PC-3 (cell line): ENCODE data around the gene SRSF10. TPM values are rescaled to one million over a fixed set of nuclear protein-coding genes. Genes with fewer than 3 reads are reported as not detected.

Experiments
- ATAC-seq: fragments of 200-7000 bp; cut with Tn5 transposase; 2 replicates; pipeline ENCODE4 v1.9.1; 2020; ENCODE audit warnings: mild to moderate bottlenecking, moderate library complexity
- BruUV-seq: library from RNA; stranded (reverse); fragments of 400-500 nt; replicated peaks from 2 replicates; lab custom pipeline; 2021; lab: Mats Ljungman, UMichigan
- CTCF ChIA-PET: fragments of 300-600 bp; sonication (Branson Sonifier 250); formaldehyde crosslinking; loops from one replicate; lab custom pipeline; 2022; ENCODE audit warnings: antibody characterized with exemption; lab: Charles Lee
- POLR2A ChIA-PET: fragments of 300-600 bp; sonication (Branson Sonifier 250); formaldehyde crosslinking; loops from one replicate; lab custom pipeline; 2022; ENCODE audit warnings: antibody characterized with exemption; ENCODE audit not compliant: unreplicated experiment; lab: Charles Lee
- DNase-seq: peaks from one replicate; pipeline ENCODE4 v3.0.0-alpha.2; 2015
- H2AFZ ChIP-seq: fragments of 300-600 bp; sonication (generic); 2 replicates; pipeline ENCODE4 v1.6.0; 2016; ENCODE audit warnings: antibody characterized with exemption, low read length
- H3F3A ChIP-seq: fragments of 300-600 bp; sonication (generic); one replicate; pipeline ENCODE4 v1.6.0; 2017; ENCODE audit warnings: antibody characterized with exemption, low read length, control low read depth, mild to moderate bottlenecking; ENCODE audit not compliant: unreplicated experiment
- H3K27ac ChIP-seq: fragments of 300-600 bp; sonication (generic); 2 replicates; pipeline ENCODE4 v1.5.1; 2016; ENCODE audit warnings: mild to moderate bottlenecking, low read length
- H3K27me3 ChIP-seq: fragments of 300-600 bp; sonication (generic); 2 replicates; pipeline ENCODE4 v1.6.1; 2016; ENCODE audit warnings: low read length, mixed read lengths
- H3K36me3 ChIP-seq: fragments of 300-600 bp; sonication (generic); 2 replicates; pipeline ENCODE4 v1.6.1; 2016; ENCODE audit warnings: low read depth, mixed run types, low read length, mixed read lengths
- H3K4me1 ChIP-seq: fragments of 300-600 bp; sonication (generic); 2 replicates; pipeline ENCODE4 v1.5.1; 2016; ENCODE audit warnings: low read length; ENCODE audit not compliant: insufficient read depth
- H3K4me2 ChIP-seq: fragments of 300-600 bp; sonication (generic); 2 replicates; pipeline ENCODE4 v1.6.0; 2016; ENCODE audit warnings: low read length
- H3K4me3 ChIP-seq: fragments of 300-600 bp; sonication (generic); 2 replicates; pipeline ENCODE4 v1.5.1; 2016; ENCODE audit warnings: mild to moderate bottlenecking, low read length, mixed read lengths
- H3K79me2 ChIP-seq: fragments of 300-600 bp; sonication (generic); 2 replicates; pipeline ENCODE4 v1.6.1; 2017; ENCODE audit warnings: low read length, mixed read lengths
- H3K9ac ChIP-seq: fragments of 300-600 bp; sonication (generic); 2 replicates; pipeline ENCODE4 v1.6.0; 2016; ENCODE audit warnings: mild to moderate bottlenecking, low read length
- H3K9me2 ChIP-seq: fragments of 300-600 bp; sonication (generic); replicated peaks from 2 replicates; pipeline ENCODE4 v1.6.1; 2016; ENCODE audit warnings: mixed run types, low read length, mixed read lengths
- H3K9me3 ChIP-seq: fragments of 300-600 bp; sonication (generic); 2 replicates; pipeline ENCODE4 v1.6.1; 2016; ENCODE audit warnings: low read length, mixed read lengths
- H4K20me1 ChIP-seq: fragments of 300-600 bp; sonication (generic); 2 replicates; pipeline ENCODE4 v1.6.1; 2016; ENCODE audit warnings: low read length, mixed read lengths
- EZH2 ChIP-seq: fragments of 300-600 bp; sonication (generic); IDR thresholded peaks from one replicate; pipeline ENCODE4 v1.6.1; 2017; ENCODE audit warnings: antibody characterized with exemption, mild to moderate bottlenecking, low read length; ENCODE audit not compliant: unreplicated experiment
- EZH2phosphoT487 ChIP-seq: fragments of 300-600 bp; sonication (generic); IDR thresholded peaks from 2 replicates; pipeline ENCODE4 v1.6.1; 2018; ENCODE audit warnings: mild to moderate bottlenecking, antibody characterized with exemption, low read length, borderline replicate concordance
- intact Hi-C: fragments of 100-400 bp; cut with micrococcal nuclease; formaldehyde crosslinking; loops from 2 replicates; pipeline ENCODE4 v1.9.0; 2023
- total RNA-seq: library from RNA; depleted of rRNA; stranded (reverse); fragments of >200 nt; gene quantifications from 2 replicates; pipeline ENCODE4 v1.2.3, GENCODE V29; 2014
- TF ChIP-seq, protein P1 (sequence below): fragments of 300-600 bp; sonication (generic); conservative IDR thresholded peaks from 2 replicates; pipeline ENCODE4 v1.5.1; 2017; ENCODE audit warnings: antibody characterized with exemption, low read depth, mild to moderate bottlenecking, low read length

Gene SRSF10
- total RNA-seq, 1 experiment from 2014 or later, result 109 TPM

GRCh38 chr1:23931491-23931880 is 48.6 kb downstream of the SRSF10 start:
- Histone ChIP-seq H3K4me3 (no peak overlapping the region), H3K4me1 (no peaks in the 10 kb centered on the region), H3F3A (no peaks in the 10 kb centered on the region), H3K4me2 (no peak overlapping the region), H3K27me3 (no peaks in the 10 kb centered on the region), H3K79me2 (no peaks in the 10 kb centered on the region), H2AFZ (no peak overlapping the region), H3K27ac (no peak overlapping the region), H4K20me1 (no peaks in the 10 kb centered on the region), H3K36me3 (no peaks in the 10 kb centered on the region), H3K9me3 (no peaks in the 10 kb centered on the region), H3K9me2 (no peaks in the 10 kb centered on the region), H3K9ac (no peak overlapping the region)
- BruUV-seq, result no TSS peak
- no peak for ATAC-seq
- TF ChIP-seq EZH2, result no peak
- TF ChIP-seq, protein P1, sequence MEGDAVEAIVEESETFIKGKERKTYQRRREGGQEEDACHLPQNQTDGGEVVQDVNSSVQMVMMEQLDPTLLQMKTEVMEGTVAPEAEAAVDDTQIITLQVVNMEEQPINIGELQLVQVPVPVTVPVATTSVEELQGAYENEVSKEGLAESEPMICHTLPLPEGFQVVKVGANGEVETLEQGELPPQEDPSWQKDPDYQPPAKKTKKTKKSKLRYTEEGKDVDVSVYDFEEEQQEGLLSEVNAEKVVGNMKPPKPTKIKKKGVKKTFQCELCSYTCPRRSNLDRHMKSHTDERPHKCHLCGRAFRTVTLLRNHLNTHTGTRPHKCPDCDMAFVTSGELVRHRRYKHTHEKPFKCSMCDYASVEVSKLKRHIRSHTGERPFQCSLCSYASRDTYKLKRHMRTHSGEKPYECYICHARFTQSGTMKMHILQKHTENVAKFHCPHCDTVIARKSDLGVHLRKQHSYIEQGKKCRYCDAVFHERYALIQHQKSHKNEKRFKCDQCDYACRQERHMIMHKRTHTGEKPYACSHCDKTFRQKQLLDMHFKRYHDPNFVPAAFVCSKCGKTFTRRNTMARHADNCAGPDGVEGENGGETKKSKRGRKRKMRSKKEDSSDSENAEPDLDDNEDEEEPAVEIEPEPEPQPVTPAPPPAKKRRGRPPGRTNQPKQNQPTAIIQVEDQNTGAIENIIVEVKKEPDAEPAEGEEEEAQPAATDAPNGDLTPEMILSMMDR, result no peak
- TF ChIP-seq EZH2phosphoT487, result no peak
- CTCF ChIA-PET, result no interaction called here
- POLR2A ChIA-PET, result no interaction called here
- DNase-seq, result no peak
- intact Hi-C loops, result no loop called here

GRCh38 chr1:23930861-23931490 is 49.2 kb downstream of the SRSF10 start:
- DNase-seq (no peak), ATAC-seq (no peak)
- Histone ChIP-seq H2AFZ (no peak overlapping the region), H3K4me3 (no peak overlapping the region), H3K4me2 (no peak overlapping the region), H3K4me1 (no peaks in the 10 kb centered on the region), H3F3A (no peaks in the 10 kb centered on the region), H4K20me1 (no peaks in the 10 kb centered on the region), H3K36me3 (no peaks in the 10 kb centered on the region), H3K27ac (no peak overlapping the region), H3K9ac (no peak overlapping the region), H3K27me3 (no peaks in the 10 kb centered on the region), H3K79me2 (no peaks in the 10 kb centered on the region), H3K9me3 (no peaks in the 10 kb centered on the region), H3K9me2 (no peaks in the 10 kb centered on the region)
- POLR2A ChIA-PET, result no interaction called here
- intact Hi-C loops, result no loop called here
- TF ChIP-seq EZH2, result no peak
- TF ChIP-seq, protein P1, result no peak
- TF ChIP-seq EZH2phosphoT487, result no peak
- BruUV-seq, result no TSS peak
- CTCF ChIA-PET, result no interaction called here

GRCh38 chr1:23930270-23930669 is 49.9 kb downstream of the SRSF10 start:
- no peaks in the 10 kb centered on the region for H3F3A ChIP-seq
- ATAC-seq, result no peak
- ChIA-PET CTCF (no interaction called here), POLR2A (no interaction called here)
- H3K4me3 ChIP-seq, result no peak overlapping the region
- no peak for DNase-seq
- intact Hi-C loops, result no loop called here
- no peaks in the 10 kb centered on the region for H3K36me3 ChIP-seq
- H3K79me2 ChIP-seq, result no peaks in the 10 kb centered on the region
- H3K9me2 ChIP-seq, result no peaks in the 10 kb centered on the region
- H3K9me3 ChIP-seq, result no peaks in the 10 kb centered on the region
- no peak overlapping the region for H3K27ac ChIP-seq
- no peak overlapping the region for H2AFZ ChIP-seq
- H3K9ac ChIP-seq, result no peak overlapping the region
- no peaks in the 10 kb centered on the region for H3K27me3 ChIP-seq
- TF ChIP-seq EZH2phosphoT487, result no peak
- no peak overlapping the region for H3K4me2 ChIP-seq
- H3K4me1 ChIP-seq, result no peaks in the 10 kb centered on the region
- no TSS peak for BruUV-seq
- no peaks in the 10 kb centered on the region for H4K20me1 ChIP-seq
